HG03432 (cell line): ENCODE measurements around the gene NBAS.
"Not testable (repeated sequence)": the region's sequence is repeated elsewhere in the genome, so short reads cannot be mapped to it uniquely, and the experiment has no call there.

Experiments
- ATAC-seq: cut with Tn5 transposase; IDR thresholded peaks from one replicate; pipeline ENCODE4 v1.9.1; 2021; ENCODE audit warnings: mild to moderate bottlenecking, moderate library complexity; ENCODE audit not compliant: unreplicated experiment

Gene NBAS

DNA sequence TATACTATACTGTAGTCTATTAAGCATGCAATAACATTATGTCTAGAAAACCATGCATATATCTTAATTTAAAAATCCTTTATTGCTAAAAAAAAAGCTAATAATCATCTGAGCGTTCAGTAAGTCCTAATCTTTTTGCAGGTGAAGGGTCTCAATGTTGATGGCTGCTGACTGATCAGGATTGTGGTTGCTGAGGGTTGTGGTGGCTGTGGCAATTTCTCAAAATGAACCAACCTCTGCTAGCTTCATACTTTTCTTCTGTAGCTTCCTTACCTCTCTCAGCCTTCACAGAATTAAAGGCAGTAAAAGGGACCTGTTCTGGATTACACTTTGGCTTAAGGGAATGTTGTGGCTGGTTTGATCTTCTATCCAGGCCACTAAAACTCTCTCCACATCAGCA is 235.8 kb downstream of the NBAS start:
- ATAC-seq = no peak

DNA sequence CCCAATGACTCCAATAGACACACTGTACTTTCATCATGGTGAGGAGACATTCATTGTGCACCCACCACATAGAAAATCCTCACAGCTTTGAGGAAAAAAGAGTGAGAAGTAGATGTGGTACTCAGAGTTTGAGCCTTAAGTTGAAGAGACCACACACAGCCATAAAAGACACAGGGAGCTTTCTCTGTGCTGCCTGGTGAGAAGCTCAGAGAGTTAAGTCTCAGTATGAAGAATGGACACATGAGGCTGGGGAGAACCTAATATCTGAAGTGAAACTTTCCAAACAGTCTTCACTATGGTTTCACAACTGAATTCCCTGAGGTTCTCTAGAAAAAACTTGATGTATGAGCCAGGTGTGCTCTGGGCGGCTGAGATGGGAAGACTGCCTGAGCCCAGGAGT is 237.9 kb downstream of the NBAS start:
- no peak for ATAC-seq

DNA sequence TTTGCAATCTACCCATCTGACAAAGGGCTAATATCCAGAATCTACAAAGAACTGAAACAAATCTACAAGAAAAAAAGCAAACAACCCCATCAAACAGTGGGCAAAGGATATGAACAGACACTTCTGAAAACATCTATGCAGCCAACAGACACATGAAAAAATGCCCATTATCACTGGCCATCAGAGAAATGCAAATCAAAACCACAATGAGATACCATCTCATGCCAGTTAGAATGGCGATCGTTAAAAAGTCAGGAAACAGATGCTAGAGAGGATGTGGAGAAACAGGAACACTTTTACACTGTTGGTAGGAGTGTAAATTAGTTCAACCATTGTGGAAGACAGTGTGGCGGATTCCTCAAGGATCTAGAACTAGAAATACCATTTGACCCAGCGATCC is 239.7 kb downstream of the NBAS start:
- ATAC-seq = not testable (repeated sequence)

DNA sequence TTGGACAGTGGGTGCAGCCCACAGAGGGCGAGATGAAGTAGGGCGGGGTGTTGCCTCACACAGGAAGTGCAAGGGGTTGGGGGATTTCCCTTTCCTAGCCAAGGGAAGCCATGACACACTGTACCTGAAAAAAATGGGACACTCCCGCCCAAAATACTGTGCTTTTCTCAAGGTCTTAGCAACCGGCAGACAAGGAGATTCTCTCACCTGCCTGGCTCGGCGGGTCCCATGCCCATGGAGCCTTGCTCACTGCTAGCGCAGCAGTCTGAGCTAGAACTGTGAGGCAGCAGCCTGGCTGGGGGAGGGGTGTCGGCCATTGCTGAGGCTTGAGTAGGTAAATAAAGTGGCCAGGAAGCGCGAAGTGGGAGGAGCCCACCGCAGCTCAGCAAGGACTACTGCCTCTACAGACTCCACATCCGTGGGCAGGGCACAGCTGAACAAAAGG is 244.7 kb downstream of the NBAS start:
- ATAC-seq = no peak

DNA sequence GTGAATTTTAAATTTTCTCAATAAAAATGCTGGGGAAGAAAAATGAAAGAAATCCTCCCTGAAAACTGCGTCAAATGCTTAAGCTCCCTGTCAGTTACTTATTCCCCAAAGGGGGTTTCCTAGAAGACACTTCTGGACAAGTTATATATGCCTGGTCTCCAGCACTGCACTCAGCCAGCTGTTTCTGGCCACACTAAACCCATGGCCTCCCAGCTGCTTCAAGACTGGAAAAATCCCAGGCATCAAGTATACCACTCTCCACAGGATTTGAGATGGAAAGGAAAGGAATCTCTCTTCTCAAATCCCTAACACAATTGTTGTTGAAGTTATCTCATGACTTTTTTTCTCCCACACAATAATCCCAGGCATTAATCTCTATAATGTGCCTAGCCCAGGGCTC is 245.7 kb downstream of the NBAS start:
- ATAC-seq = no peak

DNA sequence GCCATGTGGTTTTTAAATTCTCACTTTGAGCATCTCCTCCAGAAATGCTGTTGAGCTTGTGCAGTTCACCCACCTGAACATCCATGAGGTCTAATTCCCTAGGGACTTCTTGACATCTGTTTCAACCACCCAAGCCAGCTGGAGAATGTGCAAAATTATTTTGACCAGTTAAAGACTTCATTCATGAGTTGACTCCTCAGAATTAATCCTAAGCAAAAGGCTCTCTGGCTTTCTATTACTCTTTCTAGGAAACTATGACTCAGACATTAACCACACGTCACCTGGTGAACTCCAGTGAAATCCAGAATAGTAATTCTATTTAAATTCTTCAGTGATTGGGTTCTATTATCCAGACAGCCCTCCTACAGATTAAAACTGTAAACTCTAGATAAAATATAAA is 247.5 kb downstream of the NBAS start:
- ATAC-seq = peak; percentile 85

DNA sequence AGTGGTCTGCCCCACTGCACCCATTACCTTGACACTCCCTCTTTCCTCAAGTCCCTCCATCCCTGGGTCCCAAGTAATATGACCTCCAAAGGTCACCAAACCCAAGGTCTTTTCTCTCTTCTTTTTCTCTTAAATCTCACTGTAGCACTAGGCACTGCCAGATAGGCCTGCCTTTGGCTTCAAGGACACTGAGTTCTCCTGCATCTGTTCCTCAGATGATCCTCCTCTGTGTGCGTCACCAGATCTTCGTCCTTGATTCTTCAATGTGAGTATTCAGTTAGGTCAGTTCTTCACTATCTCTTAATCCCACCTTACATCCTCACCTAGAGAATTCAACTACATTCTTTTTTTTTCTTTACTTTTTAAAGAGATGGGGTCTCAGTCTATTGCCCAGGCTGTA is 249.2 kb downstream of the NBAS start:
- ATAC-seq = no peak

DNA sequence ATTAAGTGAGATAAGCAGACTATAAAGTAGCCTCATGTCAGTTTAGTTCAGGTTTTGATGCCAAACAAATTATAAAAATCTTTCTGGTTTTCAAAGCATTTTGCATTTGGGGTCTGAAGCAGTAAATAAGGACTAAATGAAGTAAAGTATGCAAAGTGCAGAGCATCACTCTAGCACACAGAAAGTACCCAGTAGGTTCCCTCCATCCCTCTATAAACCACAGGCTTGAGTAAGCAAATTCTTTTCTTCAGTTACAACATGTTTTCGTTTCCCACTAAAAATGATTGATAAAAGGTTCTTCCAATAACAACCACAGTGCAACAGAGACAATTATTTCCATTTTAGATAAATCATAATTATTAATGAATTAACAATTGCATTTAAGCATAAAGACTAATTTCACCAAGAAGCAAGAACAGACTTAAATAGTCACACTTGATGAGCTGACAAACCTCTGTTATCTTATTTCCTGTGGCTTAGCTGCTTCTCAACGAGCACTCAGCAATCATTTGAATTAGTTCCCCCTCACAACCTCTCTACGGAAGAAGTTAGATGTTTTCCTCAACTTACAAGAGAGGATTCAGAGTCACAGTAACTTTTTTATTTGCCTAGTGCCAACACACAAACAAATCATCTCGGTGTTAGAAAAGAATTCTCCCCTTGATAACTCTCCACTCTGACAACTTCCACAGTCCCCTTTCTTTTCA is 249.8 kb downstream of the NBAS start:
- ATAC-seq = peak; percentile 60

DNA sequence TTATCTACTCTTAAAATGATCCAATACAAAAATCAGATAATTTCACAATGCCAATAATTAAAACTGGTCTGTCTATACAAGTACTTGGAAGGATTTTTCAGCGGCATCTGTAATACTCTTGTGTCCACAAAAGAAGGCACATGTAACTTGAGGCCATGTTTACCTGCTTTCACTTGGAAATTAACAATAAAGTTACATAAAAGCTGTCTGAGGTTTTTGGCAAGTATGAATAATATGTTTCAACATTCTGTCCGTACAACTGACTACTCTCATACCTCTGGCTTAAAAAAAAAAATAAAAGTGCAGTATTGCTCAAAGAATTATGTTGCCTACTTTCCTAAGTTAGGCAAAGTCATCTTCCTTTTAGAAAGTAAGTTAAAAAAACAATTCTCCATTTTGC is 253.6 kb downstream of the NBAS start:
- ATAC-seq = no peak

DNA sequence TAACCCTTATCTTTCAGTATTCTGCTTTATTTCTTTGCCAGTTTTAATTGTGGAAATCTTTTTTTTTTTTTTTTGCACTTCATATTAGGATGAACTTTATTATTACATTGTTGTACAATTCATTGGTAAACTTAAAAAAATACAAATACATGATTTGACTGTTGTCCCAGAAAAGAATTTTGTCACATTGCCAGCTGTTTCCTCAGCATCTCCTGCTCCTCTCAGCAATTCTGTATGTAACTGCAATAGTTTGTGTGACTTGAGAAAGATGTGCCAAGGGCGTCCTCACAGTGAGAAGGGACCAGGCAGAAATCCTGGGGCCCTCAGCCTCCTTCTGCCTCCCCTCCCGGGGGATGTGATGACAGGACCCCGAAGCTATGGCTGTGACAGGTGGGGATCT is 254.4 kb downstream of the NBAS start:
- ATAC-seq = no peak

DNA sequence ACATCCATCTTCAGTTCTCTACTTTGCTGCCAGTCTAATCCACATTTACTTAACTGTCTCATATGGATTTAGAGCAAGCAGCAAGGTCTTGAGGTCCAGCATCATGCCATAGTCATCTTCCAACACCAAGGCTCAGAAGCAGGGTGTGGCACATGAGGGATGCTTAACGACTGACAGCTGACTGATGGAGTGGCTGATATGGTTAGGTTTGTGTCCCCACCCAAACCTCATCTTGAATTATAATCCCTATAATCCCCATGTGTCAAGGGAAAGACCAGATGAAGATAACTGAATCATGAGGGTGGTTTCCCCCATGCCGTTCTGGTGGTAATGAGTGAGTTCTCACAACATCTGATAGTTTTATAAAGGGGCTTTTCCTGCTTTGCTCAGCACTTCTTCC is 257.3 kb downstream of the NBAS start:
- ATAC-seq = no peak

DNA sequence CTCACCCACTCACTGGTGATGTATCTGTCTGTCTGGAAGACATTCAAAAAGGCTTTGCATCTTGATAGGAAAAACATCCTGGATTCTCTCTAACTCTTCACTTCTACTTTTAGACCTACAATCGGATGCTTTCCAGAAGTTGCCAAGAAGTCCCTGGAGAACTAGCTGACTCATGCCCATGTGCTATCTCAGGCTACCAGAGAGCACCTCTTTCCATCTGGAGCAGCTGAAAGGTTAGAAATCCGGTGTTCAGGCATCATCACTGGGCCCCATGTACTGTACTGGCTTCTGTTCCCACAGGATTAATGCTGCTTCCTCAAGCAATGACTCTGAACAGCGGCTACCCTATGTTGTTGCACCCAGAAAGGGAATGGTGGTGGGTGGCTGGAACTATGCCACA is 259.0 kb downstream of the NBAS start:
- ATAC-seq = no peak

DNA sequence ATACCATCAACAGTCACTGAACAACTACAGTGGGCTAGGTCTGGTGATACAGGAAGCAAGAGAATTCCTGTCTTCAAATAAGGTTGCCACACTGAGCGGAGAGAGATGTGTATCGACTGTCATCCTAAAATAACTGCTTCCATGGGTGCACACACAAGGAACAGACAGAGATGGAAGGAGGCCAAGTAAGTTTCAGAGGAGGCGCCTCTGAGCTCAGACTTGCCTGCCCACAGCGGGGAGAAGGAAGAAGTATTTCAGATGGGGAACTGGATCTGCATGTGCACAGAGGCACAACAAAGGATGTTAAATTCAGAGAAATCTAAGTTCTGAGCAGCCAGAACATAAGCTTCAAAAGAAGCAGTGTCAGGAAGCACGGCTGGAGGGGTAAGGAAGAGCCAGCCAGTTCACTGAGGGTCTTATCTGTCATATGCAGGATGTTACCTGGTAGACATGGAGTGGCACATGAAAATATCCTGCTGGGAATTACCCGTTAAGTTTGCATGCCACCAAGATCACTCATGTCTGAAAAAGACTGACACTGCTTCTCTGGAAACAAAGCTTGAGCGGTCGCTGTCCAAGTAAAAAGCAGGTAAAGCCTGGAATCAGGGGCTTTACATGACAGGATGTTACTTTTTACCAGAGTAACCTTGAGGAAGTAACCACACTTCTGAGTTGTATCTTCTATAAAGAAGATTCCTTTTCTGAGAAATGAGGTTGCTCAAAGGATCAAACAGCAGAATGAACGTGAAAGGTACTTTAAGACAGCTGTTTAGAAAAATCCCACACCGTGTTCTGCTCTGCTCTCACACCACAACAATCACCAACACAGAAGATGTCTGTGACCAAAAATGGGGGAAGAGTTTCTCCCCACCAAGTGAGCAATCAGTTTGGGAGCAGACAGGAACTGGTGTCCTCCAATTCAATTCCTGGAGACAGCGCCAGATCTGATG is 260.2 kb downstream of the NBAS start:
- ATAC-seq = no peak

DNA sequence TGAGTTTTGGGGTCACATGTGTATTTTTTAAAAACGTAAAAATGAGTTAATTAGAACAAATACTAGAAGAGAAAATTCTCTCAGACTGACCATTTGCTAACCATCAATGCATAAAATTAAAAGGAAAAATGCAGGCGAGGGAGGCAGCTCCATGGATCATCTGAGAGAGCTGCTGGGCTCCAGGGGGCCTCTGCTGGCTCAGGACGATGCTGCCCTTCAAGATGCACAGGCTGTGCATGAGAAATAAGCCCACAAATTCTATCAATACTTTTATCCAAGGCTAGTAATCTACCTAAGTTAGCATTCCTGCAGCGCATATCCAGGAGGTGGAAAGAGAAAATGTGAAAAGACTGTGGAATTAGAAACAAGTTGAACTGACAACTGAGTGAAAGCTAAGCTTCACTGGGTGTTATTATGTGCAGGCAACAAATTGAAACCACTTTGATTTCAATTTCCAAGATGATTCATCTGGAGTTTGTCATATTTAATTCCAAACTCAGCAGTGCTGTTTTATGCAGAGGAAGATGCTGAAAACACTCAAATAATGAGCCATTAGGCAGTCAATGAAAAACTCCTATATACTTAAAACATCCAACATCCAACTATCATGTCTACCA is 261.1 kb downstream of the NBAS start:
- no peak for ATAC-seq

DNA sequence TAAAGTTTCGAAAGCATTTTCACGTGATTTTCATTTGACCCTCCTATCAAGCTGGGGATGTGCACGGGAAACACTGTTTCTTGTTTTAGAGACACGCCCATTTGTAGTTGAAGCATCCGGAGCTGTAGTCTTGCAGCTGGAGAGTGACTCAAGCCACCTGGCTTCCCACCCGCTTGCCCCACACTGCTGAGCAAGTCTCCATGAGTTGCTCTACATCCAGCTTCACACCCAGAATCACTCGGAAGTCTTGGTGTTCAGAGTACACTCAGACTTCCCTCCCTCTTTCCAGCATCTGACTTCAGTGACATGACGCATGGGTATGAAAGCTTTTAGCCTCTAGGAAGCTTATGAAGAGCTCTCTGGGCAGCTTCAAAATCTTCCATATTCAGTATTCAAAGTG is 262.4 kb downstream of the NBAS start:
- ATAC-seq = no peak

DNA sequence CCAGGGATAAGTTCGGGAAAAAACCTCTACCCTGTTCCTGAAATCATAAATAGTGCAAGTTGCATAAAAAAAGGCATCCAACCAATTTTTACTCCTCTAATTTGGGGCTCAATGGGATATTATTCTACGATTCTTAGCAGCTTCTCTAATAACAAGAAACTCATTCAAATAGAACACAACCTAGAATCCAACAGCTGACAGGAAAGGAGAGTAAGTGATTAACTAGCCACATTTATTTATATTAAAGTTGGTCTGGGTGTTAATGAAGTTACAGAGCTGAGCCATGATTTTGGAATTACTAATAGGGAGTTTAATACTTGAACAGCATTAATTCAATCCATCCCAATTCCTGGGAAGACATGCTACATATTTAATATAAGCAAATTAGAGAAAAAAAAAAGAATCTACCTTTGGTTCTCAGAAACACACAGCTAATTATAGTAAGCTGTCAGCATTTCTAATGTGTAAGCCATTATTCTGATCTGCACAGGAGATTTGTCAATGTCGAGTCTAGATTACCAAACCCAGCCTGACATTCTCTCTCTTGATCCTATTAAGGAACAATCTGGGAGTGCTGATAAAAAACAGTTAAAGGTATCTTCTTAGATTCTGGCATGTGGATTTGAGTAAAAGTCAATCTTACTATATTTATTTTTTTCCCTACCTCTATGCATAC is 267.7 kb downstream of the NBAS start:
- peak; percentile 70 for ATAC-seq

DNA sequence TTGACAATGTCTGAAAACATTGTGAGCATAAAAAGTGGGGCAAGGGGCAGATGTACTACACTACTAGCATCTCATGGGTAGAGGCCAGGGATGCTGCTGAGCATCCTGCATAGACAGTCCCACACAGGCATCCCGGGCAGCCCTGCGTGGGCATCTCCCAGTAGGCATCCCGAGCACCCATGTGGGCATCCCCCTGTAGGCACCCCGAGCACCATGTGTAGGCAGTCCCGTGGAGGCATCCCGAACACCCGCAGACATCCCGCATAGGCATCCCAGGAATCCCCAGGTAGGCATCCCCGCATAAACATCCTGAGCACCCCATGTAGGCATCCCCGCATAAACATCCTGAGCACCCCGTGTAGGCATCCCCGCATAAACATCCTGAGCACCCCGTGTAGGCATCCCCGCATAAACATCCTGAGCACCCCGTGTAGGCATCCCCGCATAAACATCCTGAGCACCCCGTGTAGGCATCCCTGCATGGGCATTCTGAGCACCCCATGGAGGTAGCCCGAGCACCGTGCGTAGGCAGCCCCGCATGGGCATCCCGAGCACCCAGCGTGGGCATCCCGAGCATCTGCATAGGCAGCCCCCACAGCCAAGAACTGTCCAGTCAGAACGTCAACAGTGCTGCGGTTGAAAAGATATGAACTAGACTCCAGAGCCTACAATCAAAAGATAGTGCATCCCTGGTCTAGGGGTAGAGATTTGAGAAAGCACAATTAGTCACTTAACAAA is 273.5 kb downstream of the NBAS start:
- ATAC-seq = no peak

DNA sequence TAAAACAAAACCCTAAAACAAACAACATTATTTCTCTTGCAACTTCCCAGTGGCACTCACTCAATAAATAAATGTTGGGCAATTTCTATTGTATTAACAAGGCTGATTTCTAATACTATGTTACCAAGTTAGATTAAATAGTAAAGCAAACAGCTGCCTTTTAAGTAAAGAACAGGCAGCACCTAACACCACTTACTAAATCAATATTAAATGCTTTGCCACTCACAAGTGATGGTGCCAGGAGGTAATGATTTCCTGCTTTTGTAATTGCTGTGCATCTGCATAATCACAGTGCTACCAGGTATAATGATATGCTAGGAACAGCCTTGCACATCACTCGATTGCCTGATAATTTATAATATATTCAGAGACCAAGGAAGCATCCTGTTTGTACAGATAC is 276.5 kb downstream of the NBAS start:
- ATAC-seq = no peak

DNA sequence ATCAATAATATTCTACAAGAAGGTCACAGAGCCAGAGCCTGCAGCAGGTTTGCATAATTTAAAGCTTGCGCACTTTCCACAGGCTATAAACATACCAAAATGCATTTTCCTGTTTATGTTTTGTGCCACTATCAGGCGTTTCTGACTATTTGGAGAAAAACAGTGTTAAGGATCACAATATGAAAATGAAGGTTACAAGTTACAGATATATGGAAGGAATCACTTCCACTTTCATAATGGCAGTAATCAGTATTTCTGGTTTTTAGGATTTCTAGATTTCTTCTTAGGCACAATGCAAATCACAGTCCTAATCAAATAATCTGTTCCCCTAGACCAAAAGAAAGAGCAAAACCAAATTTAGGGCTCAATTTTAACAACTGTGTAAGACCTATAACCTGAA is 279.5 kb downstream of the NBAS start:
- ATAC-seq = no peak

DNA sequence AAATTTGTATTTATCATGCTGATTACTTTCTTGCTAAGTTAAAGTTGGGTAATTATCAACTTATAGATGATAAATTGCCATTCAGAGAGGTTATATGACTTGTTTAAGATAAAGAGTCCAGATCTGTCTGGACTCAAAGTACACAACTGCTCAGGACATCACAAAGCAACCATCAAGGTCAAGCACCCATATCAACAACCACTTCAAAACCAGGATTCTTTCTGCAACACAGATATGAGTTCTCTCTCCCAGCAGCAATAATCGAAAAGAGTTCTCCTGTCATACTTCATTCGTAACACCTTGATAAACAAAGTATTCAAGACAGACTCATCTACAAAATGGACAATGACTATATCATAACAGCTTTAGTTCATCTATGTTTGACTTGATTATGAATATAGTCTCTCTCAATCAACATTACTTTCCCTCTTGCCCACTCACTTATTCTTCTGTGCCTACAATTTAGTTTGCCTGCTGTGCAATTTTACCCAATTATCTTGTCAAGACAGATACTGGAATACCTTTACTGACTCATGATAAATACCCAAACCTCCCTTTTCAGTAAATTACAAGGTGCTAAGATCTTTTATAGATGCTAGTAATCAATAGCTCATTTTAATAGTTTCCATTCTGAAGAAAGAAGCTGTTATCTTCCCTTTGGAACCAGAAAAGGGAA is 281.8 kb downstream of the NBAS start:
- ATAC-seq = no peak
